MM.1S (cell line): Measurements from ENCODE around the gene KLRC2.
"Not testable (repeated sequence)": the region's sequence is repeated elsewhere in the genome, so short reads cannot be mapped to it uniquely, and the experiment has no call there.

Experiments used
- DNase-seq: peaks from one replicate; pipeline ENCODE4 v3.0.0-alpha.2; 2015
- H2AFZ ChIP-seq: fragments of 300-600 bp; sonication (generic); 2 replicates; pipeline ENCODE4 v1.6.0; 2016; ENCODE audit warnings: antibody characterized with exemption, low read length
- H3F3A ChIP-seq: fragments of 300-600 bp; sonication (generic); 2 replicates; pipeline ENCODE4 v1.6.1; 2016; ENCODE audit warnings: mild to moderate bottlenecking, antibody characterized with exemption, low read length, moderate library complexity, mixed read lengths; ENCODE audit not compliant: insufficient read depth
- H3K27ac ChIP-seq: fragments of 300-600 bp; sonication (generic); 2 replicates; pipeline ENCODE4 v1.5.1; 2016; ENCODE audit warnings: mild to moderate bottlenecking, low read length
- H3K27me3 ChIP-seq: fragments of 300-600 bp; sonication (generic); replicated peaks from 2 replicates; pipeline ENCODE4 v1.6.0; 2016; ENCODE audit warnings: low read length; ENCODE audit not compliant: insufficient read depth
- H3K36me3 ChIP-seq: fragments of 300-600 bp; sonication (generic); replicated peaks from 2 replicates; pipeline ENCODE4 v1.6.1; 2016; ENCODE audit warnings: mild to moderate bottlenecking, low read length, mixed read lengths; ENCODE audit not compliant: insufficient read depth
- H3K4me1 ChIP-seq: fragments of 300-600 bp; sonication (generic); 2 replicates; pipeline ENCODE4 v1.6.1; 2016; ENCODE audit warnings: low read length, mixed read lengths
- H3K4me2 ChIP-seq: fragments of 300-600 bp; sonication (generic); 2 replicates; pipeline ENCODE4 v1.6.0; 2016; ENCODE audit warnings: low read depth, low read length
- H3K4me3 ChIP-seq: fragments of 300-600 bp; sonication (generic); 2 replicates; pipeline ENCODE4 v1.5.1; 2016; ENCODE audit warnings: low read length, mixed read lengths
- H3K79me2 ChIP-seq: fragments of 300-600 bp; sonication (generic); 2 replicates; pipeline ENCODE4 v1.6.1; 2016; ENCODE audit warnings: mixed run types, low read length, mixed read lengths
- H3K9ac ChIP-seq: fragments of 300-600 bp; sonication (generic); 2 replicates; pipeline ENCODE4 v1.6.1; 2016; ENCODE audit warnings: low read length, mixed read lengths
- H3K9me2 ChIP-seq: fragments of 300-600 bp; sonication (generic); replicated peaks from 2 replicates; pipeline ENCODE4 v1.6.1; 2016; ENCODE audit warnings: mild to moderate bottlenecking, low read length, mixed read lengths; ENCODE audit not compliant: insufficient read depth
- H3K9me3 ChIP-seq: fragments of 300-600 bp; sonication (generic); replicated peaks from 2 replicates; pipeline ENCODE4 v1.6.1; 2016; ENCODE audit warnings: mild to moderate bottlenecking, low read length, mixed read lengths; ENCODE audit not compliant: insufficient read depth
- H4K20me1 ChIP-seq: fragments of 300-600 bp; sonication (generic); 2 replicates; pipeline ENCODE4 v1.6.1; 2016; ENCODE audit warnings: mild to moderate bottlenecking, low read length, moderate library complexity, mixed read lengths; ENCODE audit not compliant: insufficient read depth
- EZH2 ChIP-seq: fragments of 300-600 bp; sonication (generic); optimal IDR thresholded peaks from 2 replicates; pipeline ENCODE3; 2017; ENCODE audit warnings: low read depth, mild to moderate bottlenecking, antibody characterized with exemption, low read length, mixed read lengths
- EZH2phosphoT487 ChIP-seq: fragments of 300-600 bp; sonication (generic); IDR thresholded peaks from 2 replicates; pipeline ENCODE4 v1.6.1; 2018; ENCODE audit warnings: antibody characterized with exemption, low read length
- TF ChIP-seq, protein P1 (sequence below): fragments of 300-600 bp; sonication (generic); IDR thresholded peaks from 2 replicates; pipeline ENCODE4 v1.5.1; 2016; ENCODE audit warnings: antibody characterized with exemption, low read length, mixed read lengths

The KLRC2 gene

DNA sequence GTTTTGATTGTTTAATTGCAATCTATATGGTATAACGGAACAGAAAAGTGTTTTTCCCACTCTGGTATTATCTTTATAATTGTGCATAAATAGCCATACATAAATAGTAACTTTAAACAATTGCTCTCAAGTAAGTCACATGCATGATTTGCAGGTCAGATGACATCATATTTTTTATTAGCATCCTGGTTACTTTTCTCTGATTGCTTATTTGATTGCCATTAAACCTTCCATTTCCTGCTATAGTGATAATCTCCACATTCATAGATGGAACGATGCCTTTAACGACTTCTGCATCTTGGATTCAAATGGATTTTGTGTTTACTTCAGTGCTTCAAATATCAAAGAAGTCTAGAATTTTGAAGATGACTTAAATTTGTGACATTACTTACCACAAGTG is 42.5 kb downstream of the KLRC2 start:
- H3F3A ChIP-seq, result no peaks in the 10 kb centered on the region
- H3K4me3 ChIP-seq, result no peak overlapping the region
- H3K27ac ChIP-seq, result no peak overlapping the region
- H3K4me1 ChIP-seq, result no peaks in the 10 kb centered on the region
- TF ChIP-seq EZH2 (no peak), EZH2phosphoT487 (no peak)
- TF ChIP-seq, protein P1, sequence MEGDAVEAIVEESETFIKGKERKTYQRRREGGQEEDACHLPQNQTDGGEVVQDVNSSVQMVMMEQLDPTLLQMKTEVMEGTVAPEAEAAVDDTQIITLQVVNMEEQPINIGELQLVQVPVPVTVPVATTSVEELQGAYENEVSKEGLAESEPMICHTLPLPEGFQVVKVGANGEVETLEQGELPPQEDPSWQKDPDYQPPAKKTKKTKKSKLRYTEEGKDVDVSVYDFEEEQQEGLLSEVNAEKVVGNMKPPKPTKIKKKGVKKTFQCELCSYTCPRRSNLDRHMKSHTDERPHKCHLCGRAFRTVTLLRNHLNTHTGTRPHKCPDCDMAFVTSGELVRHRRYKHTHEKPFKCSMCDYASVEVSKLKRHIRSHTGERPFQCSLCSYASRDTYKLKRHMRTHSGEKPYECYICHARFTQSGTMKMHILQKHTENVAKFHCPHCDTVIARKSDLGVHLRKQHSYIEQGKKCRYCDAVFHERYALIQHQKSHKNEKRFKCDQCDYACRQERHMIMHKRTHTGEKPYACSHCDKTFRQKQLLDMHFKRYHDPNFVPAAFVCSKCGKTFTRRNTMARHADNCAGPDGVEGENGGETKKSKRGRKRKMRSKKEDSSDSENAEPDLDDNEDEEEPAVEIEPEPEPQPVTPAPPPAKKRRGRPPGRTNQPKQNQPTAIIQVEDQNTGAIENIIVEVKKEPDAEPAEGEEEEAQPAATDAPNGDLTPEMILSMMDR, result no peak
- no peak overlapping the region for H3K9ac ChIP-seq
- no peaks in the 10 kb centered on the region for H3K27me3 ChIP-seq
- no peaks in the 10 kb centered on the region for H4K20me1 ChIP-seq
- DNase-seq, result no peak
- H3K9me3 ChIP-seq, result no peaks in the 10 kb centered on the region
- no peaks in the 10 kb centered on the region for H3K9me2 ChIP-seq
- H3K4me2 ChIP-seq, result no peak overlapping the region
- no peak overlapping the region for H2AFZ ChIP-seq
- no peaks in the 10 kb centered on the region for H3K79me2 ChIP-seq
- no peaks in the 10 kb centered on the region for H3K36me3 ChIP-seq

DNA sequence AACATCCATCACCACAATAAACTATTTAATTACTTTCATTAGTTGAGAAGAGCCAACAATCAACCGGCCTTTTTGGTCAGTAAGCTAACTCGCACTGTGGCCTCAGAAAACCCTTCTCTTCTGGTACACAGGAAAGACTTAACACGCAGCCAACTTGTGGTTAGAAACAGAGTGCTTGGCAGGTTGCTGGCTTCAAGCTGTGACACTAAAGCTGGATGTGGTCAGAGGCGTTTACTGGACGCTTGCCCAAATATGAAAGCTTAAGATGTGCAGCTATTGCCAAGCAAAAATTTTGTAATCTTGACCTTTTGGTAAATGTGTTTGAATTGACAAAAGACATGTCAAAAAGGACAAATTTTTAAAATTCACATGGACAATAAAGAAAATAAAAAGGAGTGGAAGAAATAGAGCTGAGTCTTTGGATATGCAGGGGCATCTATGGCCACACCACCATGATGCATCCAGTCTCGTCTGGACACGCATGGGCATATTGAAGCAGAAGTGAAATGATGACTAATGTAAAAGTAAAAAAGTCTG is 43.3 kb downstream of the KLRC2 start:
- no peak for TF ChIP-seq EZH2
- TF ChIP-seq, protein P1, result no peak
- no peak overlapping the region for H3K4me2 ChIP-seq
- H3K27me3 ChIP-seq, result no peaks in the 10 kb centered on the region
- no peak overlapping the region for H3K4me3 ChIP-seq
- no peak overlapping the region for H3K27ac ChIP-seq
- no peaks in the 10 kb centered on the region for H3K9me3 ChIP-seq
- peak; percentile 27 for DNase-seq
- H4K20me1 ChIP-seq, result no peaks in the 10 kb centered on the region
- H3K36me3 ChIP-seq, result no peaks in the 10 kb centered on the region
- H3F3A ChIP-seq, result no peaks in the 10 kb centered on the region
- no peaks in the 10 kb centered on the region for H3K79me2 ChIP-seq
- H3K9ac ChIP-seq, result no peak overlapping the region
- H2AFZ ChIP-seq, result no peak overlapping the region
- no peaks in the 10 kb centered on the region for H3K4me1 ChIP-seq
- no peaks in the 10 kb centered on the region for H3K9me2 ChIP-seq

DNA sequence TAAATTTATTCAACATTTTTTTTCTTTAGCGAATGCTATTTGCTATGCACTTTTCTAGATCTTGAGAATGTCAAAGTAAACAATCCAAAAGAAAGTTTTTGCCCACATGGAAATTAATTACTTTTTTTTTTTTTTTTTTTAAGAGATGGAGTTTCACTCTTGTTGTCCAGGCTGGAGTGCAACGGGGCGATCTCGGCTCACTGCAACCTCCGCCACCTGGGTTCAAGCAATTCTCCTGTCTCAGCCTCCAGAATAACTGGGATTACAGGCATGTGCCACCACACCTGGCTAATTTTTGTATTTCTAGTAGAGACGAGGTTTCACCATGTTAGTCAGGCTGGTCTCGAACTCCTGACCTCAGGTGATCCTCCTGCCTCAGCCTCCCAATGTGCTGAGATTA is 44.8 kb downstream of the KLRC2 start:
- H3K9ac ChIP-seq, H3K36me3 ChIP-seq, H3F3A ChIP-seq, H2AFZ ChIP-seq, DNase-seq, H3K4me1 ChIP-seq, H3K9me2 ChIP-seq, H3K9me3 ChIP-seq, H3K4me2 ChIP-seq, H3K27me3 ChIP-seq, H4K20me1 ChIP-seq, H3K79me2 ChIP-seq, H3K27ac ChIP-seq, H3K4me3 ChIP-seq: not testable (repeated sequence)

DNA sequence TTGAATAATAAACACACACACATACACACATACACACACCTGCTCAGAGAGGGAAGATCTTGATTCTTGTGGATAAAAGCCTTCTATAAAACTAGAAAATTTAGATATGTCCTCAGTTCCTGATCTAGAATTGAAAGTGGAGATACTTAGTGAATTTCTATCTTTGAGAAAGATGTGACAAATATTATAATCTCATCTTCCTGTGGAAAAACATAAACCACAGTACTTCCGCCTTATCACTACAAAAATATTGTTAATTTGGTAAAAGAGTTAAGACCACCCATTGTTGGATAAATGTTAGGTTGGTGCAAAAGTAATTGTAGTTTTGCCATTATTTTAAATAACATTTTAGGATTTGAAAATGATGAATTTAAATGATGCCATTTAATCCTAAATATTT is 45.9 kb downstream of the KLRC2 start, which contains the start of gene KLRK1:
TSS of gene KLRK1 (minus strand) at position 138 of the 400 bp plus-strand sequence. CDS start 1,231 bp downstream, outside the sequence.
- Histone ChIP-seq H3K36me3 (no peaks in the 10 kb centered on the region), H3K9me3 (no peaks in the 10 kb centered on the region), H3K27ac (no peak within 1 kb of the TSS), H4K20me1 (no peaks in the 10 kb centered on the region), H3K27me3 (no peaks in the 10 kb centered on the region), H3K4me3 (no peak within 1 kb of the TSS), H3K9ac (no peak within 1 kb of the TSS), H3K79me2 (no peaks in the 10 kb centered on the region), H3K9me2 (no peaks in the 10 kb centered on the region), H3F3A (no peaks in the 10 kb centered on the region), H3K4me1 (no peaks in the 10 kb centered on the region), H3K4me2 (no peak within 1 kb of the TSS), H2AFZ (no peak within 1 kb of the TSS)
- no peak for DNase-seq
- TF ChIP-seq, protein P1, result no peak
- TF ChIP-seq EZH2phosphoT487 (no peak), EZH2 (no peak)
